GM21529 (cell line): ENCODE results near the gene ZNF717.
A peak's percentile ranks its signal among the peaks of the same experiment; 100 is the strongest.
"Not testable (repeated sequence)": the region's sequence is repeated elsewhere in the genome, so short reads cannot be mapped to it uniquely, and the experiment has no call there.

Experiments used
- ATAC-seq: cut with Tn5 transposase; IDR thresholded peaks from one replicate; pipeline ENCODE4 v1.9.1; 2021; ENCODE audit not compliant: unreplicated experiment

Gene ZNF717

DNA sequence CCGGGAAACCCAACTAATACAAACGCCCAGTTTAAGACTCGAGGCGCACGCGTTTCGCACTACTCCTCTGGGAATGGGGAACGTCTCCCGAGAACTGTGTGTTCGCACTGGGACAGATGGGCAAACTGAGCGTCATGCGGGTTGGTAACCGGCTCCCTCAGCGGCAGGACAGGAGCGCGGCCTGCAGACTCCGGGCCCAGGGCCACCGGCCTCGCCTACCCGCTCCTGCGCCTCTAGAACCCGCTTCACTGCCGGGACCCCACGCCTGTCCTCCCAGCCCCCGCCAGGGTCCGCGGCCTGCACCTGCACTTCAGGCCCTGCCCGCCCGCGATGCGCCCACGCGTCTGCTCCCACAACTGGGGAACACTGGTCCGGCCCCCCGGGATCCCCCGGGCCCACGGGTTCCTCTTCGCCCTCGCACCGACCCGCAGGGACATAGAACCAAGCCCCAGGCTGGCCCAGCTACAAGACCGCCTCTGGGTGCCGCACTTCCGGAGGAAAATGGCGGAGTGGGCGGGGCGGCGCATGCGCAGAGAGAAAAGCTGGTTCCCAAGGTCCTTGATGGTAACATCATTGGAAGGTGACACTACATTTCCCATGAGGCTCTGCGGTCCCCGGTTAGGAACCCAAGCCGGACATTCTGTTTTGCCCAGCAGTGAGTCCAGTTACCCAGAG is at the start of gene ZNF717:
TSS of gene ZNF717 (minus strand) at position 469 of the 675 bp plus-strand sequence. CDS start 2,187 bp downstream, outside the sequence.
- ATAC-seq = peak; percentile 72

DNA sequence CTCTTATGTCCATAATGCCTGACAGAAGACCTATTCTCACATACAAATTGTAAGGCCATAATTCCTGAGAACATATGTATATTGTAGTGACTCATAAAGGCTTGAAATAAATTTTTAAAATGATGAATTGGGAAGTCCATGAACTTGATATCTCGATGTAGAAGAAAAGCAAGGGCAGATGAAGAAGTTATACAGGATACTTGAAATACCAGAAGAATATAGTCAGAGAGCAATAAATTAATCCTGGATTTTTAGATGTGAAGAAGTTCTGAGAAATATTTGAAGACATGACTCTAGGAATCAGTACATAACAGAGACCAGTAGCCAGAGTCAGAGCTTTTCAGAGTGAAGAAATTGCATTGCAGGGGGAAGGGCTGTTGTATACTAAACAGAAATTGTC is 45.7 kb upstream of the ZNF717 start:
- not testable (repeated sequence) for ATAC-seq

DNA sequence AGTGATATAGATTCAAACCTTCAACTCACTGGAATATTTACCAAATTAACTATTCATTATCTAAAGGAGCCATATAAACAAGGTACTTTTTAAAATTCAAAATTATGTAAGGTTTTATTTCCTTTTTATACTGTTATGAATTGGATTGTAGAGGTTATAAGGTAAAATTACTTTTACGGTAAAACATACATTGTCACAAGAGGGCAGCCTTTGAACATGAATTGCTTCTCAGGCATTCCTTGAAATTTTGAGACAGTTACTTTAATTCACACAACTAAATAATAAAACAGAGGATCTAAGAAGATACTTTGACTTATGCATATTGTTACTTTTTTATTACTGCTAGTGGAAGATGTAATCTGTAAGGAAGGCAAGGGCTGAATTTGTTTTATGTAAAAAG is 32.7 kb upstream of the ZNF717 start:
- ATAC-seq = not testable (repeated sequence)

- ATAC-seq = not testable (repeated sequence)
Observed at GRCh38 chr3:75816287-75817180, 31.2 kb upstream of the ZNF717 start.

DNA sequence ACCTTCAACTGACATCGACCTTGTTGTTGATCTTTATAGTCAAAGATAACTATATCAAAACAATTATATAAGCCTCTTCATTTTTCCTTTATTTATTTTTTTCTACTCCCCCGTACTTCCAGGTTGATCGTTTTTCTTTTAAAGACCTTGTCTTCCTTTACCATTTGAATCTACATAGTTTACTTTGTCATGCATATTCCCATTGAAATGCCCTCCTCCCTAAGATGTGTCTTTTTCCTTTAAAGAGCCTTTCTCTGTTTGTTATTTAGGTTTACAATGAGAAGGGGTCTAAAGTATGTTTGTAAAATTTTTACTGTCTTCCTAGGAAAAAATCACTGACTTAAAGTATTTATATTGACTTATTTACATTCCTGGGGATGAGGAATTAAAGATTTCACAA is 29.4 kb upstream of the ZNF717 start:
- ATAC-seq = no peak

- no peak for ATAC-seq
Observed at GRCh38 chr3:75782506-75782905, 2.8 kb downstream of the ZNF717 start.

DNA sequence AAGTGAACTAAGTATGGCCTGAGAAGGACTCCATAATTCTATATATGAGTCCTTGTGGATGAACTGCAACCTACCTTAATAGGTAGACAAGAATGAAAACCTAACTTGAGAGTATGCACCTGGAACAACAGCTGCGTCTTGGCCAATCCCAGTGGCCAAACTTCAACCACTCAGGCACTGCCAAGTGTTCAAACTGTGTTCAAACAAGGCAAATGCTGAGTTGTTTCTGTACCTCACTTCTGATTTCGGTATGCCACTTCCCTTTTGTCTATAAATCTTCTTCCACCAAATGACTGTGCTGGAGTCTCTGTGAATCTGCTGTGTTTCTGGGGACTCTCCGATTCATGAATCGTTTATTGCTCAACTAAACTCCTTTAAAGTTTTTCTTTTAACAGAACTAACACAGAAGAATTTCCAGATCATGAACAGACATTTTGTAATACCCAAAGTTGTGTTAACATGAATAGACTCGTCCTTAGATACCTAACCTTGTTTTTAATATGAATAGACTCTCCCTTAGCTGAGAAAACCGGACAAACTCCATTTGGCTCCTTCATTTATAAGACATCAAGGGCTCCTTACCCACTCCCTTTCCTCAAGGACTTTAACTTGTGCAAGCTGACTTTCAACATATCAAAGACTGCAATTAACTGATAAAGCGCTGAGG is 4.1 kb downstream of the ZNF717 start:
- no peak for ATAC-seq

DNA sequence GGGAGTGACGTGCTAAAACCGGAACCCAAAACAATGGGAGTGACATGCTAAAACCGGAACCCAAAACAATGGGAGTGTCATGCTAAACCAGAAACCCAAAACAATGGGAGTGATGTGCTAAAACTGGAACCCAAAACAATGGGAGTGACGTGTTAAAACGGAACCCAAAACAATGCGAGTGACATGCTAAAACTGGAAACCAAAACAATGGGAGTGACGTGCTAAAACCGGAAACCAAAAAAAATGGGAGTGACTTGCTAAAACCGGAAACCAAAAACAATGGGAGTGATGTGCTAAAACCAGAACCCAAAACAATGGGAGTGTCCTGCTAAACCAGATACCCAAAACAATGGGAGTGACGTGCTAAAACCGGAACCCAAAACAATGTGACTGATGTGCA is 7.6 kb downstream of the ZNF717 start:
- ATAC-seq = not testable (repeated sequence)

DNA sequence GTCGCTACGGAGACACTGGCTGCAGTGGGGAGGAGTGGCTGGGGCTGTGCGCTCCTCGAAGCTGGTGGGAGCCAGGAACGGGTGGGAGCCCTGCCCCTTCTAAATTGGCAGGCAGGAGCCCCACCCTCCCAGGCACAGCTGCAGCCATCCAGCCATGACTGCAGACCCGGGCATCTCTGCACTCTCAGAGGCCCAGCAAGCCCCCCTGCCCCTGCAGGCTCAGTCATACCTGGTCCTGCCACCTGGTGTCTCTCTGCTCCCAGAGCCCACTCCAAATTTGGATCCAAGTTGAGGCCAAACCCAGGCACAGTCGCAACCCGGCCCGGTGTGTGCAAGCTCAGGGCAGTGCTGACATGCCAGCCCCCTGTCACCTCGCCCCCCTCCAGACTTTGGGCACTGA is 13.7 kb downstream of the ZNF717 start:
- ATAC-seq = not testable (repeated sequence)

DNA sequence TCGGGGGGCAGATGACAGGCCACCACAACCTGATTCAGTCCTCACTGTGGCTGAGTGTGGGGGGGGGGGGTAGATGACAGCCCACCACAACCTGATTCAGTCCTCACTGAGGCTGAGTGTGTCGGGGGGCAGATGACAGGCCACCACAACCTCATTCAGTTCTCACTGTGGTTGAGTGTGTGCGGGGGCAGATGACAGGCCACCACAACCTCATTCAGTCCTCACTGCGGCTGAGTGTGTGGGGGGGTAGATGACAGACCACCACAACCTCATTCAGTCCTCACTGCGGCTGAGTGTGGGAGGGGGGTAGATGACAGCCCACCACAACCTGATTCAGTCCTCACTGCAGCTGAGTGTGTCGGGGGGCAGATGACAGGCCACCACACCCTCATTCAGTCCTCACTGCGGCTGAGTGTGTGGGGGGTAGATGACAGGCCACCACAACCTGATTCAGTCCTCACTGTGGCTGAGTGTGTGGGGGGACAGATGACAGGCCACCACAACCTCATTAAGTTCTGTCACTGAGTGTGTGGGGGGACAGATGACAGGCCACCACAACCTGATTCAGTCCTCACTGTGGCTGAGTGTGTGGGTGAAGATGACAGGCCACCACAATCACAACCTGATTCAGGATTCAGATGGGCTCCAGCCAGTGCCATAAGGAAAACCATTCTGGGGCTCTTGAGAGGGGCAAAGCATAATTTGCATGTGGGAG is 16.9 kb downstream of the ZNF717 start:
- no peak for ATAC-seq

GRCh38 chr3:75737831-75738493 is 47.4 kb downstream of the ZNF717 start:
- no peak for ATAC-seq

DNA sequence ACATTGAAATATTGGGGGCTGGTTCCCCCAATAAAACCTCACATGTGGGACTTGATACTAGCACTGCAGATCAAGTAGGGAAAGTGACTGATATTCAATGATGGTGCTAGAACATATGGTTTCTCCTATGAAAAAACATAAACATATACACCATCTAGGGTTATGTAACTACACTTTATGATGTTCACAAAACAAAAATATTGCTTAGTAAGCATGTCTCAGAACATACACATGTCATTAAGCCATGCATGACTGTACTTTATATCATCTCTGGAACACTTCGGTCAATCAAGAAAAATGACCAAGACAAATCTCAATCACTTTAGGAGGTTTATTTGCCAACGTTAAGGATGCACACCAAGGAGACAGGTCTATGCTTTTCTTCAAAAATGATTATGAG is 57.4 kb downstream of the ZNF717 start:
- no peak for ATAC-seq

GRCh38 chr3:75692061-75692460 is 93.3 kb downstream of the ZNF717 start:
- ATAC-seq = no peak

DNA sequence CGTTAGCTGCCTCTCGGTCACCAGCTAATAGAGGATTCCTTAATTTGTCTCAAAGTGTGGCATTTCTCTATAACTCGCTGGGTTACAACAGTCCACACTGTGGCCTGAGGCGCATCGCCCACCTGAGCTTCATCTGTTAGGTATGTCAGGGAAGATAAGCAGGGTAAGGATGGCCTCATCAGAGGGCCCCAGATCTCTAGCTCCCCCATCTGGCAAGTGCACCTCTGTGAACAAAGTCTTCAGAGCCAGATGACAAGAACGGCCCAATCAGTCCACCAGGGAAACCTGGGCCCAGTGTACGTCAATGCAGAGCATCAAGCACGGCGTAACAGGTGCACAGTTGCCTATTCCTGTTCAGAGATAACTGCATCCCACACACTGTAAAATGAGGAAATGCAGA is 98.0 kb downstream of the ZNF717 start:
- ATAC-seq = no peak
